ENCODE results near the gene PRL.

The PRL gene

DNA sequence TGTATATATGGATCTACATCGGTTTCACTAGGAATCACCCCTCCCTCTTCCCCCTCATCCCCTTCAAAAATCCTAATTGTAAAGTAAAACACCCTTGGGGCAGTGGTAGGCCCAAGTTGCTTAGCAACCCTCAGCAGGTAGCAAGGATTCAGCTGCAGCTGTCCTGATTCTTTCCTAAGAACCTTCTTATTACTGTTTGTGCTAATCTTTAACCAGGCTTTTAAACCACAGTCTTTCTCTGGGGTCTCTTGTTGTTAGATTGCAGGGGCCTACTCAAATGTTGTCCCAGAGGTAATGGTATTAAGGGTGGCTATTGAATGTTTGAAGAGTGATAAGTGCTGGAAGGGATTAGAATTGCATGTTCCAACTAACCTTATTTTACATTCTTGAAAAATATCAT, 46.4 kb downstream of the PRL start:
- H2AFZ ChIP-seq (ENCODE audit: low read depth, low read length): no peak overlapping the region
- H3K27ac ChIP-seq (ENCODE audit: low read length): no peak overlapping the region
- TF ChIP-seq, protein P1, sequence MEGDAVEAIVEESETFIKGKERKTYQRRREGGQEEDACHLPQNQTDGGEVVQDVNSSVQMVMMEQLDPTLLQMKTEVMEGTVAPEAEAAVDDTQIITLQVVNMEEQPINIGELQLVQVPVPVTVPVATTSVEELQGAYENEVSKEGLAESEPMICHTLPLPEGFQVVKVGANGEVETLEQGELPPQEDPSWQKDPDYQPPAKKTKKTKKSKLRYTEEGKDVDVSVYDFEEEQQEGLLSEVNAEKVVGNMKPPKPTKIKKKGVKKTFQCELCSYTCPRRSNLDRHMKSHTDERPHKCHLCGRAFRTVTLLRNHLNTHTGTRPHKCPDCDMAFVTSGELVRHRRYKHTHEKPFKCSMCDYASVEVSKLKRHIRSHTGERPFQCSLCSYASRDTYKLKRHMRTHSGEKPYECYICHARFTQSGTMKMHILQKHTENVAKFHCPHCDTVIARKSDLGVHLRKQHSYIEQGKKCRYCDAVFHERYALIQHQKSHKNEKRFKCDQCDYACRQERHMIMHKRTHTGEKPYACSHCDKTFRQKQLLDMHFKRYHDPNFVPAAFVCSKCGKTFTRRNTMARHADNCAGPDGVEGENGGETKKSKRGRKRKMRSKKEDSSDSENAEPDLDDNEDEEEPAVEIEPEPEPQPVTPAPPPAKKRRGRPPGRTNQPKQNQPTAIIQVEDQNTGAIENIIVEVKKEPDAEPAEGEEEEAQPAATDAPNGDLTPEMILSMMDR (IDR thresholded peaks at IDR 0.05; ENCODE audit: borderline replicate concordance, extremely low read depth, low read length, poor library complexity, severe bottlenecking): no peak
- TF ChIP-seq EZH2 (IDR thresholded peaks at IDR 0.05; ENCODE audit: borderline replicate concordance, low read depth, low read length, severe bottlenecking): no peak
- peaks cover 11% of the 10 kb centered on the region for H3K4me1 ChIP-seq (ENCODE audit: insufficient read depth, low read length)
- no peaks in the 10 kb centered on the region for H3K9me3 ChIP-seq (ENCODE audit: insufficient read depth, low read length, severe bottlenecking)
- no peaks in the 10 kb centered on the region for H3K27me3 ChIP-seq (ENCODE audit: insufficient read depth, low read length, poor library complexity)
- H4K20me1 ChIP-seq (ENCODE audit: insufficient read depth, low read length): no peaks in the 10 kb centered on the region
- no peak overlapping the region for H3K9ac ChIP-seq (ENCODE audit: low read depth, low read length)
- no peak overlapping the region for H3K4me3 ChIP-seq (ENCODE audit: low read depth in 1 of 2, low read length in 2 of 2)
- no peaks in the 10 kb centered on the region for H3K36me3 ChIP-seq (ENCODE audit: insufficient read depth, low read length)
- ATAC-seq (ENCODE audit: insufficient read depth, low read depth): peak; percentile 27; the same call in 1 of the 3 replicates
- no peak overlapping the region for H3K4me2 ChIP-seq (ENCODE audit: insufficient read depth, low read length)
- no peaks in the 10 kb centered on the region for H3K79me2 ChIP-seq (ENCODE audit: insufficient read depth, low read length)
- no peak for DNase-seq

DNA sequence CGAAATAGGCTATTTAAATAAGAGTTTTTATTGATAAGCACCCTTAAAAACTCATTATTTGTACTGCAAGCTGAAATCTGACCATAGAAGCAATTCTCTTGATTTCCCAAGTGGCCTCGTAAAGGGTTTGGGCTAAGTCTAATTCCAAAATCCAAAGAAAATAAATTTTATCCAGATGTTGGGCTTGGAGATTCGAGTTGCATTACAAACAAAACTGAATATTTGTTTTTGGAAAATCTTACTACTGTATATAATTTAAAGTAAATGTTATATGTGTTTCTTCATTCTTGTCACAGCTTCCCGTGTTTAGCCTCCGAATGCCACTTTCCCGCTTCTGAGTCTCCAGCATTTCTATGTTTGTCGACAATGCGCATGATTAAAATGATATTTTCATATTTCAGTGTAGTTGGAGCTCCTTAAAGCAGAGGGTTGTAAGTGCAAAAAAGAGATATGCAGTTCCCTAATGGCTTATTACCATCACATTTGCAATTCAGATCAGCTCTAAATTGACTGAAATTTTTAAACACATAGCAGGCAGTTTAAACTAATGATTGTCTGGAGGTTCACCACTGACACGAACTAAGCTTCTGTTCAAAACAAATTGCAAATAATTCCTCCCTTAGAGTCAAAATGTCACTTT, 47.0 kb downstream of the PRL start:
- H3K4me3 ChIP-seq (ENCODE audit: low read depth in 1 of 2, low read length in 2 of 2): no peak overlapping the region
- peaks cover 11% of the 10 kb centered on the region for H3K4me1 ChIP-seq (ENCODE audit: insufficient read depth, low read length)
- ATAC-seq (ENCODE audit: insufficient read depth, low read depth) (no peak), DNase-seq (no peak)
- H3K79me2 ChIP-seq (ENCODE audit: insufficient read depth, low read length): no peaks in the 10 kb centered on the region
- H3K27me3 ChIP-seq (ENCODE audit: insufficient read depth, low read length, poor library complexity): no peaks in the 10 kb centered on the region
- H3K27ac ChIP-seq (ENCODE audit: low read length): no peak overlapping the region
- H3K9me3 ChIP-seq (ENCODE audit: insufficient read depth, low read length, severe bottlenecking): no peaks in the 10 kb centered on the region
- H3K4me2 ChIP-seq (ENCODE audit: insufficient read depth, low read length): no peak overlapping the region
- TF ChIP-seq EZH2 (IDR thresholded peaks at IDR 0.05; ENCODE audit: borderline replicate concordance, low read depth, low read length, severe bottlenecking): no peak
- TF ChIP-seq, protein P1 (IDR thresholded peaks at IDR 0.05; ENCODE audit: borderline replicate concordance, extremely low read depth, low read length, poor library complexity, severe bottlenecking): no peak
- no peak overlapping the region for H2AFZ ChIP-seq (ENCODE audit: low read depth, low read length)
- no peak overlapping the region for H3K9ac ChIP-seq (ENCODE audit: low read depth, low read length)
- no peaks in the 10 kb centered on the region for H3K36me3 ChIP-seq (ENCODE audit: insufficient read depth, low read length)
- H4K20me1 ChIP-seq (ENCODE audit: insufficient read depth, low read length): no peaks in the 10 kb centered on the region

DNA sequence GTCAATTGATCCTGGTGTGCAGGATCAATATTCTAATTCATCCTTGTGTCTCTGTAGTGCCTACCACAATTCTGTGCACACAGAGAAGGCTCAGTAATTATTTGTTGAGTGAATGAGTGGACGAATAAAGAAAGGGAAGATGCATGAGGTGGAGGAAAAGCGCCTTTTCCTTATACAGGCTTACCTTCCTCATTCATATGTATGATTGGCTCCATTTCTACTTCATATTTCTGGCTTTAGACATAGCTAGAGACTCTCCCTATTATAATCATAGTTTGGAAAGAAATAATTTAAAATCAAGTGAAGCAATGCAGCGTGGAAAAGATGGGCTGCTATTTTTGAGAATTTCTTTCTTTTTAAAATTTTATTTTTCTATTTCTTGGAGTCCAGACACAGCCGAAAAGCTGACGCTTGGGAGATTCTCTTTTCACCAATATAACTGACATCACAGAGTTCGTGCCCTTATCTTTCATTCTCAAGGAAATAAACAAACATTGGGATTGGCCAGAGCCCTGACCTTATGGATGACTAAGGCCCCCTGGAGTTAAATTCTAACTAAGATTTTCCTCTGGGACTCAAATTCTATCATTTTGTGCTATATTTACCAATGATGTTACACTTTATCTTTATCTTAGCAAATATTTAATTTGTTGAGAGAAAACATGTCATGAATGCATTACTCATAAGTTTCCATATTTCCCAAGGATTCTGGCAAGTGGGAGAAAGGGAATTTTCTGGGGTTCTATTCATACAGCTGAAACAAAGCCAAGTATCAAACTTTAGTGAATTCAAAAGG, 48.1 kb downstream of the PRL start:
- peaks cover 11% of the 10 kb centered on the region for H3K4me1 ChIP-seq (ENCODE audit: insufficient read depth, low read length)
- no peak overlapping the region for H3K9ac ChIP-seq (ENCODE audit: low read depth, low read length)
- TF ChIP-seq, protein P1 (IDR thresholded peaks at IDR 0.05; ENCODE audit: borderline replicate concordance, extremely low read depth, low read length, poor library complexity, severe bottlenecking): no peak
- TF ChIP-seq EZH2 (IDR thresholded peaks at IDR 0.05; ENCODE audit: borderline replicate concordance, low read depth, low read length, severe bottlenecking): no peak
- no peak for ATAC-seq (ENCODE audit: insufficient read depth, low read depth)
- no peak for DNase-seq
- no peaks in the 10 kb centered on the region for H3K79me2 ChIP-seq (ENCODE audit: insufficient read depth, low read length)
- no peaks in the 10 kb centered on the region for H3K27me3 ChIP-seq (ENCODE audit: insufficient read depth, low read length, poor library complexity)
- no peaks in the 10 kb centered on the region for H3K36me3 ChIP-seq (ENCODE audit: insufficient read depth, low read length)
- no peak overlapping the region for H3K27ac ChIP-seq (ENCODE audit: low read length)
- H4K20me1 ChIP-seq (ENCODE audit: insufficient read depth, low read length): no peaks in the 10 kb centered on the region
- no peak overlapping the region for H2AFZ ChIP-seq (ENCODE audit: low read depth, low read length)
- no peak overlapping the region for H3K4me3 ChIP-seq (ENCODE audit: low read depth in 1 of 2, low read length in 2 of 2)
- no peak overlapping the region for H3K4me2 ChIP-seq (ENCODE audit: insufficient read depth, low read length)
- H3K9me3 ChIP-seq (ENCODE audit: insufficient read depth, low read length, severe bottlenecking): no peaks in the 10 kb centered on the region

All from DND-41 (cell line).